Epidermal melanocyte (primary cell): ENCODE results near the gene PPEF2.
"Not testable (repeated sequence)": the region's sequence is repeated elsewhere in the genome, so short reads cannot be mapped to it uniquely, and the experiment has no call there.

Source experiments
- DNase-seq: peaks from one replicate; pipeline ENCODE4 v3.0.0; 2011; ENCODE audit warnings: low spot score; ENCODE audit not compliant: insufficient read length

PPEF2 gene, protein sequence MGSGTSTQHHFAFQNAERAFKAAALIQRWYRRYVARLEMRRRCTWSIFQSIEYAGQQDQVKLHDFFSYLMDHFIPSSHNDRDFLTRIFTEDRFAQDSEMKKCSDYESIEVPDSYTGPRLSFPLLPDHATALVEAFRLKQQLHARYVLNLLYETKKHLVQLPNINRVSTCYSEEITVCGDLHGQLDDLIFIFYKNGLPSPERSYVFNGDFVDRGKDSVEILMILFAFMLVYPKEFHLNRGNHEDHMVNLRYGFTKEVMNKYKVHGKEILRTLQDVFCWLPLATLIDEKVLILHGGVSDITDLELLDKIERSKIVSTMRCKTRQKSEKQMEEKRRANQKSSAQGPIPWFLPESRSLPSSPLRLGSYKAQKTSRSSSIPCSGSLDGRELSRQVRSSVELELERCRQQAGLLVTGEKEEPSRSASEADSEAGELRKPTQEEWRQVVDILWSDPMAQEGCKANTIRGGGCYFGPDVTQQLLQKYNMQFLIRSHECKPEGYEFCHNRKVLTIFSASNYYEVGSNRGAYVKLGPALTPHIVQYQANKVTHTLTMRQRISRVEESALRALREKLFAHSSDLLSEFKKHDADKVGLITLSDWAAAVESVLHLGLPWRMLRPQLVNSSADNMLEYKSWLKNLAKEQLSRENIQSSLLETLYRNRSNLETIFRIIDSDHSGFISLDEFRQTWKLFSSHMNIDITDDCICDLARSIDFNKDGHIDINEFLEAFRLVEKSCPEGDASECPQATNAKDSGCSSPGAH

DNA sequence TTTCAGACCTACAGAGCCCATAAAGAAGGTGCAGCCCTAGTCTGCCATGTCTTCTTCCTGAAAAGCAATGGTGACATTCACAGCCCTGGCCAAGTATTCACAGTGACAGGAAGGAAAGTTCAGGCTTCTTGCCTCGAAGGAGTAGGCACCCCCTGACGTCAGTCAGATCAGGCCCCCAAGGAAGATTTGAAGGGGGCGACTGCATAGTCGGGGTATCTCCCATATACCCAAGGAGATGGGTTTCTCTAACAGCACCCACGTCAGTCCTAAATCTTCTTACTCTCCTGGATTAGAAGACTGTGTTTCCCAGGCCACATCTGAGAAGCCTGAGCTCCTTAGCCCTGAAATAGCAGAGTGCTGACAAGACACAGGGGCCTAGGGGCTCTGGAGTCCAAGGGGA, at the start of gene PPEF2:
TSS of gene PPEF2 (minus strand) at position 101 of the 400 bp plus-strand sequence. CDS start 6,127 bp downstream, outside the sequence.
- no peak for DNase-seq

DNA sequence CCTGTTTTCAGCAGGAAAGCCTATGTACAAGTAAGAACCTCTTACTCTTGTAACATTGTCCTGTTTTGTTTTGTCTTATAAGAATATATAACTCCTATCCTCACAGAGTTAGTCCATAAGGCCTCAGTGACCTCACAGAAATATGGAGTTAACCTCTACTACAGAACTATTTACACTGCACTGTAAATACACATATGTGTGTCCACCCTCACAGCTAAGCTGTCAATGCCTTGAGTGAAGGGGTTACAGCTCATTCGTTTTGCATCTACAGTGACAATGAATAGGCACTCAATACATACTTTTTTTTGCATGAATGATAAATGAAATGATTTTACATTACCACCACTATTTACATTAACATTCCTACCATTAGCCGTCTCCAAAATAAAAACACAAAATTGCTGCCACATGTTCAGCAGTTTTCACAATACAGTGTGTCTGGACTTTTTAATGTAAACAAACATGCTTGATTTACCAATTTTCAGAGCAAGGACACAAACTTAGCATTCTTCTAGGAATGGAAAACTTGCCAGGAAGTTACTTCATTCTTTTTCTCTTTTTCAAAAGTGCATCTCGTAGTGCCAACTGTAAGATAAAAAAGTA, 48.1 kb upstream of the PPEF2 start:
- DNase-seq = no peak

DNA sequence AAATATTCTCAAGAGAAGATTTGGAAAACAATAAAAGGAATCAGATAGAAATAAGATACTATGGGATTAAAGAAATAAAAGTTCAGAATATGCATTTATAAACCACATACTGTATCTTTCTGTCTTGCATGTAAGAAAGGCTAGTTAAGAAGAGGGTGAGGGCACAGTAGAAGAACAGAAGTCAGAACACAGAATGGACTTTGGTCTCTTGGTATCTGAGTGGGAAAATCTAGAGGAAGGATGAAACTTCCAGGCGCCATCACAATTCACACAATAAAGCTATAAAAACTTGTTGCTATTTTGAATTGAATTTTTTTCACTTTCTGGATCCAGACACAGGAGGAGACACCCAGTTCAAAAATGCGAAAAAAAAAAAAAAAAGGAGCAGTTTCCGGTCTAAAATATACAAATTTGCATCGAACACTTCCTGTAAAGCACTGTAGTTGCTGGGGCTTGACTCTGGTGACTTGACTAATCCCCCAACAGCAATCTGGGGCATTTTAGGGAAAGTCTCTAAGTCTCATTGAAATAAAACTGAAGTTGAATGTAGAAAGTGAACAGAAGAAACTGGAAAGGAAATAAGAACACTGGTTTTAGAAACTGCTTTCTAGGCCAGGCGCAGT, 46.7 kb upstream of the PPEF2 start:
- no peak for DNase-seq

DNA sequence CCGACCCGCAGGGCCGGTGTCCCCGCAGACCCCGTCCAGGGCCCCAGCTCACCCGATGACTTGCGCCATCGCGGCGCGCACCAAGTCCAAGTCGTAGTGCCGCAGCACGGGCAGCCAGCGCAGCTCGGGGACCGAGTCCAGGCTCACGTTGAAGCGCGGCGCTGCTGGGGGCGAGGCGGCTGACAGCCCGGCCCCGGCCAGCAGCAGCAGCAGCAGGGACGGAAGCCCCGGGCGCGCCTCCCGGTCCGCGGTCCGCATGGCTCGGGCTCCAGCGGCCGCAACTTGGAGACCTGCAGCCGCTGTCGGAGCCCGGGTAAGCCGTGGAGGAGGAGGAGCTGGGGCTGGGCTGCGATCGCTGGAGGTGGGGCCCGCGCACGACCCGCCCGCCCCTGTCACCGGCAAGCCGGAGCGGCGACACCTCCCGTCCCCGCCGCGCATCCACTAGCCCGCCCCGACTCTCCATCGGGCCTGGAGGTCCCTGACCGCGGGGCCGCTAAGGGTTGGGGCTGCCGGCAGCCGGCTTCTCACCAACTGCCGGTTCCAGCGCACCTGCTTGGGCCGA, 38.5 kb upstream of the PPEF2 start, which contains the start of gene NAAA:
TSS of gene NAAA (minus strand) at position 322 of the 562 bp plus-strand sequence. CDS start at position 258, 64 bp downstream.
- DNase-seq = no peak

DNA sequence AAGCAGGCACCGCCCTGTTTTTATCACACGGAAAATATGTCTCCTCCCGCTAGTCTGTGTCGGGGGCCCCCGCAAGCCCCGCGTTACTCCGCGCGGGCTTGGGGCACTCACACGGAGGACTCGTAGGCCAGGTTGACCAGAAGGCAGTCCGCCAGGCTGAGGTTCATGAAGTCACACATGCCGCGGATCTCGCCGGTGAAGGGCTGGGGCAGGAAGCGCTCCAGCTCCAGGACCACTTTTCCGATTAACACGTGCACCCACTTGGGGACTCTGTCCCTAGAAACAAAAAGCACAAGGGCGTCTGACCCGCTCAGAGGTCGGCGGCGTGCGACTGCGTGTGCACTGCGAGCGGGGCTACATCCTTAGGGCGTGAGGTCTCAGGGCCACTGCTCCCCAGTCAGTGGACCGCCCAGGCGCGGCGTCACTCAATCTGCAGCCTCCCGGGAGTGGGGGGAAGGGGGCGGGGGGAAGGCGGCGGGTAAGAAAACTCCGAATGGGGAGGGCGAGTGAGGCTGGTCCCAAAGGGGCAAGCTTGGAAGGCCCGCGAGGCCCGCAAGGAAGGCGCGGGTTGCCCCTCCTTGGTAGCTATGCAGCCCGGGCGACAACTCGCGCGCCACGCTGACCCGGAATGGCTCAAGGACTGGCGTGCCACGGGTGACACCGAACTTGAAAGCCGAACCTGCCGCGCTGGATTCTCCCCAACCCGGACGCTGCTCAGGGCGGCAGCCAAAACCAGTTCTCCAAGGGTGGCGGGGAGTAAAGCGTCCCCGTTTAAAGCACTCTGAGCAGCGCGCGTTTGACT, 37.8 kb upstream of the PPEF2 start:
- peak; percentile 68 for DNase-seq

DNA sequence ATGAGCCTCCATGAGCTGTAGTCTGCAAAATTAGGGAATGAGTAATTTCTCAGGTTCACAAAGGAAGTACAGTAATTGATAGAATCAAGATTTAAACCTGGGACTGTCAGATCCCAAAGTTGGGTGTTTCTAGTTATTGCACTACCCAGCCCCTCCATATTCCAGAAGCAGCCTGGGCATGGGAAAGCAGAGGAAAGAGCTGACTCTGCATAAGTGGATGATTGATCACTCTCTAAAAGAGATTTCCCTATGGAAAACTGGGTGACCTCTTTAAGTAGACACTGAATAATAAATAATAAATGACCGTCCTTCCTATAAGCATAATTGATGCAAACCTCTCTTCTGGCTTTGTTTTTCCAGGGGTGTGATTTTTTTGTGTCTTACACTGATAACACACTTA, 33.4 kb upstream of the PPEF2 start:
- DNase-seq = no peak

DNA sequence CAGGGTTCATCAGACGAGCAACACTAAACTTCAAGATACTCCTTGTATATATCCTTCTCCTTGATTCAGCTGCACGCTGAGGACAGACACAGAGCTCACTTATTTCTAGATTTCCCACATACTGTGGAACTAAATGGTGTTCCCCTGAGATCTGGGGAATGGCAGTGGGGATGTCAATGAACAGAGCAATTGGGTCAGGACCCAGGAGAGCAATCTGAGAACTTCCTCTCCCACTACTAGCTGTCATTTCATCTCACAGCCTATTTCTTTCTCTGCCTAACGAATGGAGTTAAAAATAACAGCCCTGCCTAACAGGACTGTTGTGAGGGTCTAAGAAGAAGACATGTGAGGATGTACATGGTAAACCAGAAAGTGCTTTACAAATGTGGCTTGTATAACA, 27.9 kb upstream of the PPEF2 start:
- no peak for DNase-seq

DNA sequence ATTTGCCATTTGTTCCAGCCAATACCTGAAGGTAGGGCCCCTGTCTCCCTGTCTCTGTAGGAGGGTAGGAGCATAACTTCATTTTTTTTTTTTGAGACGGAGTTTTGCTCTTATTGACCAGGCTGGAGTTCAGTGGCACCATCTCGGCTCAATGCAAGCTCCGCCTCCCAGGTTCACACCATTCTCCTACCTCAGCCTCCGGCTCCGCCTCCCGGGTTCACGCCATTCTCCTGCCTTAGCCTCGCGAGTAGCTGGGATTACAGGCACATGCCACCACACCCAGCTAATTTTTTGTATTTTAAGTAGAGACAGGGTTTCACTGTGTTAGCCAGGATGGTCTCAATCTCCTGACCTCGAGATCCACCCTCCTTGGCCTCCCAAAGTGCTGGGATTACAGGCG, 22.7 kb upstream of the PPEF2 start:
- DNase-seq = not testable (repeated sequence)

DNA sequence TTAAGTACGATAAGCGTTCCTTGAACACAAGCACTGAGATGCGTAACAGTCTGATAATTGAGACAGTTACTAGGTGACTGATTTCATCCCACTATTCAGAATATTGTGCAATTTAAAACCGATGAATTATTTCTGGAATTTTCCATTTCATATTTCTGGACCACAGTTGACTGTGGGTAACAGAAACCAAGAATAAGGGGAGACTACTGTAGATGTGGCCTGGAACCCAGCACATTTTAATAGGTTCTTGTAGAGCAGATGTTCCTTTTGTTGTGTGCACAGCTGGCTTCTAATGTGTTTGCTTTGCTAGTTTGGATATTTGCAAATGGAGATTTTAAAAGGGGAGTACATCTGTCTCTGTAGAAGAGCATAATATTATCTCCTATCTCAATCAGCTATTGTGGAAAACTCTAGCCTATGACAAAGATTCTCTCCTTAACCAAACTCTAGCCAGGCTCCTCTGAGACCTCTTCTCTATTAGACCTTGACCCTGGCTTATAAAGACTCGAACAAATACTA, 22.1 kb upstream of the PPEF2 start:
- no peak for DNase-seq

DNA sequence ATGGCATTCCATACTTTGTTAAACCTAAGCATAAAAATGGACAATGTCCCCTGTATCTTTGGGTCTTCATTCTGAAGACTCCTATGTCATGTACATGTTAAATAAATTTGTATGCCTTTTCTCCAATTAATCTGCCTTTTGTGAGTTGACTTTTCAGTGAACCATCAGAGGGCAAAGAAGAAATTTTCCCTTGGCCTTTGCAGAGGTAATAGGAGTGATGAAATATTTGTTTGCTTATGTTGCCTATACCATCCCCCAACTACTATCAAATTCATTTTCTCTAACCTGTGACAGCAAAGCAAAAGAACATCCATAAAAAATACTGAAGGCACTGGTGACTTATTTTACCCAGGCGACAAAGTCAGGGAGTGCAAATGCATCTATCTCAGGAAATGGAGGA, 20.3 kb upstream of the PPEF2 start:
- DNase-seq = no peak

DNA sequence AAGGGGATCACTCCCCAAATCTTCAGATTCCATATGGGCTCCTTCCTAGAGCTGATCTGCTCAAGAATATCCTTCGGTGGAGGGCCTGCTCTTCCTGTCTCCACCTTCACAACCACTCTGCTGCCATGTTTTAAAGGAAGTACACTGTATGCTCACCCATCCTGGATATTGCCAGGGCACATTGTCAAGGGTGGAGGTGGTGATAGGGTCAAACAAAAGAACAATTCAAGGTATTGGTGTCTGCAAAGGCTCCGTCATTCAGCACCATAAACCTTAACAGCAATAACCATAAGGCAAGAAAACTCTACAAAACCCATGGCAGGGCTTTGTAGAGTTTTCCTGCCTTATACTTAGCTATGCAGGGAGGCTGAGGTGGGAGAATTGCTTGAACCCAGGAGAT, 19.7 kb upstream of the PPEF2 start:
- no peak for DNase-seq

DNA sequence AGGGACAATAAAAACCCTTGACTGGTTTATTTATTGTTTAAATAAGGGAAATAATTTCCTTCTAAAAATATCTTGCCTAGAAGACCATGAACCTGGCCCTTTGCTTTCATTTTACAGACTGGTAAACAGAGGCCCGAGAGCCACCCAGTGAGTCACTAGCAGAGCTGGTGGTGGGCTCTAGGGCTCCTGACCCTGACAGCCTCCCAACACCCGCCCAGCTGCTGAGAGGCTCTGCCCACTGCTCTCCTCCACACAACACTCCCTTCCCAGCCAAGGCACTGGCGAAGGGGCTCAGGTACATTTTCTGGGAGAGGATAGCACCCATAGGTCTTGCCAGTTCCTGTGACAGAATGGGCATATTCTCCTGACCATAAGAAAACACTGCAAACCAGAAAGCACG, 18.1 kb upstream of the PPEF2 start:
- DNase-seq = no peak

DNA sequence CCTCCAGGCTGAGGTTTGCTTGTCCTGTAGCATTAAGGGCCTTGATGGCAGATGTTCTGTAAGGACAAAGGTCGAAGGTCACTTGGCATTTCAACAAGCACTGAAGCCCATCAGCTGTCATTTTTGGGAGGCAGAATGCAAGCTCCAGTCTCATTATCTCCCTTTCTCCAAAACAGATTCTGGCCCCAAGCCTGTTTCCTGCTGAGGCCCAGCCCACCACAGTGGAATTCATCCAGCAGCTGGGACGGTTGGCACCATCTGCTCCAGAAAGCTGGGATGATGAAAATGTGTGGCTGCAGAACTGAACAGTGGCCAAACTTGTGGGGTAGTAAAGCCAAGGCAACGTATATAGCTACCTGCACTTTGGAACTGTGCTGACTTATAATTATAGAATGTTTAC, 17.7 kb upstream of the PPEF2 start:
- DNase-seq = no peak

DNA sequence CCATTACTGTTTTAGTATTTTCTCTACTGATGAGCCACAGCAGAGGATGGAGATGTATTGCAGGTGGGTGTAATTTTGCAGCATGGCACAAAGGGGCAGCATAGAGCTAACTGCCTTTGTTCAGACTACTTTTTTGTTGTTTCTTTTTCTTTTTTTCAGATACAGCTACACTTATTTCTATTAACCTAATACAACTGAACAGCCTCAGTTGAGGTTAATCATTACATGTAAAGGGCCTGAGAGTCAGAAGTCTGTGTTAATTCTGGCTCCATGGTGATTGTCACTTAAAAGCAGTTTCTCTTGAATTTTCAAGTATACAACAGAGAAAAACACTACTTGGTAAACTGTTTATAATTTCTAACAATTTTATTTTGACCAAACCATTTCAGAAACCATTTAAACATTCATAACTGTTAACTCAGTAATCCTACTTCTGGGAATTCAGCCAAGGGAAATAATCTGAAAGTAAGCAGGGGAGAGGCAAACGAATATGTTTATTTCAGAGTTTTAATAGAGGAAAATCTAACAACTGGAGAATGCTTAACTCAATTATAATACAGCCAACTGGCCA, 13.9 kb upstream of the PPEF2 start:
- DNase-seq = peak; percentile 57

DNA sequence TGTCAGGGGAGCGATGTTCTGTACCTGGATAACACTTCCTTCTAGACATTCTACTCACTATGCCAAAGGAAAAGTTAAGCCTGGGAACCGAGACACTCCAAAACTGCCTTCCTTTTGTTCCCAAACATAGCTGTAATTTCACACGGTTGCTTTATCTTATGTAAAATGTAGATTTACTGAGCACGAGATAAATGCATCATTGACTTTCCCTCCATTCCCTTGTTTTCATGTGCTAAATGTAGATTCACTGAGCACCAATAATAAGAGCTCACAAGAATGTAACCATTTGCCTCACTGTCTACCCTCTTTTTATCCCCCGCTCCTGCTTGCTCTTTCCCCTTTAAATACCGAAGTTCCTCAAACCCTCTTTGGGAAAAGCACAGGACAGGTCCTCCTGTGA, 10.7 kb upstream of the PPEF2 start:
- DNase-seq = no peak

DNA sequence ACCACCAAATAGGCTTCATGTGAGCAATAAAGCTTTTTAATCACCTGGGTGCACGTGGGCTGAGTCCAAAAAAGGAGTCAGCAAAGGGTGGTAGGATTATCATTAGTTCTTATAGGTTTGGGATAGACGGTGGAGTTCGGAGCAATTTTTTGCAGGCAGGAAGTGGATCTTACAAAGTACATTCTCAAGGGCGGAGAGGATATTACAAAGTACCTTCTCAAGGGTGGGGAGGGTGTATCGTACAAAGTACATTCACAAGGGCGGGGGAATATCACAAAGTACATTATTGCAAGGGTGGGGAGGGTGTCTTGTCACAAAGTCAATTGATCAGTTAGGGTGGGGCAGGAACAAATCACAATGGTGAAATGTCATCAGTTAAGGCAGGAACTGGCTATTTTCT, 8.6 kb upstream of the PPEF2 start:
- not testable (repeated sequence) for DNase-seq

DNA sequence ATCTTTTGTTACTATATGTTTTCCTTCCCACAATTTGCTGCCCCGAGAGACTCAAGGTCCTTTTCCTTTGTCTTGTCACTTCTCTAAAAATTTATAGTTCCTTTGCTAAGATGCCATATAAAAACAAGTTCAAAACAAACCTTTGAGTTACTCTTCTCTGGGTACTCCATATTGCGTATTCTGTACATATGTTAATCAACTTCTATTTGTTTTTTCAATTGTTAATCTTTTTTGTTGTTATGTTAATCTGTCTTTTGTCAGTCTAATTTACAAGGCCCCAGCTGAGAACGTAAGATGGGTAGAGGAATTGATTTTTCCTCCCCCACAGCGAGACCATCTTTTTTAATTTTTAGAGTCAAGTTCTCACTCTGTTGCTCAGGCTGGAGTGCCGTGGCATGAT, 7.2 kb upstream of the PPEF2 start:
- no peak for DNase-seq

DNA sequence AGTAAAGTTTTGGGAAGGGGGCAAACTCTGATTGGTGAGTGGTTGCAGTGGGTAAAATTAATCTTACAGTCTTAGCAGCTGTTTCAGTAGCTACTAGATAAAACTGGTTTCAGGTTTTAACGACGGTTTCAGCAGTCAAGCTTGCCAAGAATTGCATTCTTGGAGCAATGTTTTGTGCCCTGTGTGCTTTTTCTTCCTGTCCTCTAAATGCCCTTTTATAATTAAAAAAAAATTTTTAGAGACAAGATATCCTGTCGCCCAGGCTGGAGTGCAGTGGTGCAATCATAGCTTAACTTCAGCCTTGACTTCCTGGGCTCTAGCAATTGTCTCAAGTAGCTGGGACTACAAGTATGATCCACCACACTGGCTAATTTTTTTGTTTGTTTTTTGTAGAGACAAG, 6.3 kb upstream of the PPEF2 start:
- DNase-seq = no peak

DNA sequence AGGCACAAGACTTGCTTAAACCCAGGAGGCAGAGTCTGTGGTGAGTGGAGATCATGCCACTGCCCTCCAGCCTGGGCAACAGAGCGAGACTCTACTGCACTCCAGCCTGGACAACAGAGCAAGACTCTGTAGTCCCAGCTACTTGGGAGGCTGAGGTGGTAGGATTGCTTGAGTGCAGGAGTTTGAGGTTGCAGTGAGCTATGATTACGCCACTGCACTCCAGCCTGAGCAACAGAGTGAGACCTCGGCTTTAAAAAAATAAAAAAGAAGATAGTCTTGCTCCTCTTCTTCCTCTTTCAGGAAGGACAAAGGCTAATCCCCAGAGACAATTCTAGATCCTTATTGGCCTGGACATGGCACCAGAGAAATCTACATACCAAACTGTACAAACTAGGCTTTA, 5.7 kb upstream of the PPEF2 start:
- DNase-seq = no peak

DNA sequence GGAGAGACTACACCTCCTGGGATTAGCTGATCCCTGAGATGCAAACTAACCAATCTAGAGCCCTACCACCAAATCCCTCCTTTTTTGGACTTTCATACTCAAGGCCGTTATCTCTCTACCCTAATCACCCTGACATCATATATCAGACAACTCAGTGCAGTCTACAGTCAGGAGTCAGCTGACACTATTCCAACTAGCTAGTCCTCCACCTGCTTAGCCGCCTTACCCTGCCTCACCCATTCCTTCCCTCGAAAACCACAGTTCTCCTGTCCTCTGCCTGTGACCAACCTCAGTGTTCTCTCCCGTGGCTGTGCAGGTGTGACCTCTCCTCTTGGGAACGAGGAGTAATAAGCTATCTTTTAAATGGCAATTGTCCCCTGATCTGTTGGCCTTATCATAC, 1.8 kb upstream of the PPEF2 start:
- no peak for DNase-seq
